ENCODE results near the gene PUS10.

Gene PUS10

DNA sequence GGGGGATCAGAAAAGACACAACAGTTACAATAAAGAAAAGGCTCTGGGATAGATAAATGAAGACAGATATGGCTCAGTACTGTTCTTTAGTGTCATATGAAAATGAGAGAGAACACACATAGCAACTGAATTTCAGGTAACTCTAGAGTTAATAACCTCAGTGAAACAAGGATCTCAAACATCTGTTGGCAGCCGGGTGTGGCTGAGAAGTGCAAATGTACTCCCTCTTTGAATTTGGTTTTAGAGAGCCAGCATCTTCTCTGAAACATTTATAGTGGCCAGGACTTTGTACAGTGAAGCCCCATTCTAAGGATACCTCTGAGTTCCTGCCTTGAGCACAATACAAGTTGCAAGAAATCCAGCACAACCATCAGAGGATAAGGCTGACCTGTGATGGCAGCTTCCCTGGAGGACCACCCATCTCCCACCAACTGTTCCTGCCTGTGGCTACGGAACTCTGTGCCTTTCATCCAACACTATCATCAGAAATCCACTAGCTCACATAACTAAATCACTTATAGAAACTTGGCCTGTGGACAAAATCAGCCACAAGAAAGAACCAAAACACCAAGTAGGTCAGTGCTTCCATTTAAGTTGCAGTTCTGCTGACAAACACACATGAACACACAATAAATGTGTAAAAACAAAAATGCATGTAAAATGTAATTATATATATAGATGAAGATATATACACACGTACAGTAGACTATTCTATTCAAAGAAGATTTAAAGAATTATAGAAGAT, 37.8 kb downstream of the PUS10 start:
- H3K4me3 ChIP-seq (ENCODE audit: control insufficient read depth, low read depth, low read length), result no peak overlapping the region
- no peak for DNase-seq (ENCODE audit: low read depth)
- TF ChIP-seq, protein P1, sequence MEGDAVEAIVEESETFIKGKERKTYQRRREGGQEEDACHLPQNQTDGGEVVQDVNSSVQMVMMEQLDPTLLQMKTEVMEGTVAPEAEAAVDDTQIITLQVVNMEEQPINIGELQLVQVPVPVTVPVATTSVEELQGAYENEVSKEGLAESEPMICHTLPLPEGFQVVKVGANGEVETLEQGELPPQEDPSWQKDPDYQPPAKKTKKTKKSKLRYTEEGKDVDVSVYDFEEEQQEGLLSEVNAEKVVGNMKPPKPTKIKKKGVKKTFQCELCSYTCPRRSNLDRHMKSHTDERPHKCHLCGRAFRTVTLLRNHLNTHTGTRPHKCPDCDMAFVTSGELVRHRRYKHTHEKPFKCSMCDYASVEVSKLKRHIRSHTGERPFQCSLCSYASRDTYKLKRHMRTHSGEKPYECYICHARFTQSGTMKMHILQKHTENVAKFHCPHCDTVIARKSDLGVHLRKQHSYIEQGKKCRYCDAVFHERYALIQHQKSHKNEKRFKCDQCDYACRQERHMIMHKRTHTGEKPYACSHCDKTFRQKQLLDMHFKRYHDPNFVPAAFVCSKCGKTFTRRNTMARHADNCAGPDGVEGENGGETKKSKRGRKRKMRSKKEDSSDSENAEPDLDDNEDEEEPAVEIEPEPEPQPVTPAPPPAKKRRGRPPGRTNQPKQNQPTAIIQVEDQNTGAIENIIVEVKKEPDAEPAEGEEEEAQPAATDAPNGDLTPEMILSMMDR (IDR thresholded peaks at IDR 0.05; ENCODE audit: control insufficient read depth, insufficient read depth, low read depth, low read length, missing control alignments), result no peak

DNA sequence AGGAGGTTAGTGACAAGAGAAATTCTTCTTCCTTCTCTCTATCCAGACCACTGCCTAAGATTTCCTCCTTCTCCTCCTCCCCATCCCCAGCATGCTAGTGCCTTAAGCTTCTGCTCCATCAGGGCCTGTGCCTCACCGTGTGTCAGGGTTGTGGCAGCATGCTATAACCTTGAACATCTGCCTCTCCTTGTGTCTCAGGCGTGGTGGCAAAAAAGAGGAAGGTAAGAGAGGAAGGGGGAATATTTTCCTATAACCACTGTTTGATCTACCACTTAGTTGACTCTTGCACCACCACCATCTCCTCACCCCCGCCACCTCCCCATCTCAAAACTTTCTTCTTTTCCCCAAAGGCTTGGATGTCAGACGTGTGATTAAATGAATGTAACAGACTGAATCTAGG, 38.8 kb downstream of the PUS10 start:
- no peak overlapping the region for H3K4me3 ChIP-seq (ENCODE audit: control insufficient read depth, low read depth, low read length)
- TF ChIP-seq, protein P1 (IDR thresholded peaks at IDR 0.05; ENCODE audit: control insufficient read depth, insufficient read depth, low read depth, low read length, missing control alignments), result no peak
- no peak for DNase-seq (ENCODE audit: low read depth)

DNA sequence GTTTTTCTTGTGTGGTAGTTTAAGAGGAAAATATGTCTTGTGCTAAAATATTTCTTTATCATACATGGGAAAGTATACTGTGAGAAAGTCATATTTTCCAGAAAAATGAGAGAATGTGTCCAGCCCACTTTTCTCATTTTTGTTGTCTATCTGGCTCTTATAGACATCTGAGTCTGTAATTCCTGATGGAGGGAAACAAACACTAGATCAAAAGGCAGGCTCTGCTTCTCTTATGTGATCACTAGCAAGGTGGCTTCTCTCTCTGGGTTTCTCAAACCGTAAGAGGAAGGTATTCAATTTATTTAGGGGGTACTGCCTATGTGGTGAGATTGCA, 40.5 kb downstream of the PUS10 start:
- TF ChIP-seq, protein P1 (IDR thresholded peaks at IDR 0.05; ENCODE audit: control insufficient read depth, insufficient read depth, low read depth, low read length, missing control alignments), result no peak
- no peak for DNase-seq (ENCODE audit: low read depth)
- H3K4me3 ChIP-seq (ENCODE audit: control insufficient read depth, low read depth, low read length), result no peak overlapping the region

DNA sequence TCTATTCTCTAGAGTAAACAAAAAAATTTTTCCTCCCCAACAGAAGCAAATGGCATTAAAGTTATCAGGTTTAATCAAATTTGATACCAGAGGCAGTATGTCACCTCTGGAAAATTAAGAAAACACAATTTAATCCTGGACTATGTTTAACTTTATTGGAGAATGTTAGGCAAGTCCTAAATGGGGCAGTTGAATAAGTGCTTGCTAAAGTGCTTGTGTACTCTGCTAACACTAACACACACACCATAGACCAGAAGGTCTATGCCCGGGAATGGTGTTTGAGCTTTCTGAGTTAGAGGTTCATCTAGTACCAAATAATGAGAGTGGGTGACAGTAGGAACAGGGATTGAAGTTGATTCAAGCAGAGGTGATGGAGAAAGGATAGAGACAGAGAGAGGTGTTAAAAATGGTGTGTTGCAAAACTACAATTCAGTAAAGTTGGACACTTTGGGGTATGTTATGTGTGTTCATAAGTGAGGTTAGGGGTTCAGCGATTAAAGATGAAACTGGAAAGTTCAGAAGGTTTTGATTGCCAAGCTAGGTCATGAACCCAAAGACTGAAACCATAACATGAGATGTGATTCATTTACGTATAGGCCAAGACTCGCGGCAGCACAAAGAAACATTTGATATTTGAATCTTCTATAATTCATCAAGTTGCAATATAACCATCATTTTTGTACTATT, 41.0 kb downstream of the PUS10 start:
- no peak for DNase-seq (ENCODE audit: low read depth)
- H3K4me3 ChIP-seq (ENCODE audit: control insufficient read depth, low read depth, low read length), result no peak overlapping the region
- TF ChIP-seq, protein P1 (IDR thresholded peaks at IDR 0.05; ENCODE audit: control insufficient read depth, insufficient read depth, low read depth, low read length, missing control alignments), result no peak

DNA sequence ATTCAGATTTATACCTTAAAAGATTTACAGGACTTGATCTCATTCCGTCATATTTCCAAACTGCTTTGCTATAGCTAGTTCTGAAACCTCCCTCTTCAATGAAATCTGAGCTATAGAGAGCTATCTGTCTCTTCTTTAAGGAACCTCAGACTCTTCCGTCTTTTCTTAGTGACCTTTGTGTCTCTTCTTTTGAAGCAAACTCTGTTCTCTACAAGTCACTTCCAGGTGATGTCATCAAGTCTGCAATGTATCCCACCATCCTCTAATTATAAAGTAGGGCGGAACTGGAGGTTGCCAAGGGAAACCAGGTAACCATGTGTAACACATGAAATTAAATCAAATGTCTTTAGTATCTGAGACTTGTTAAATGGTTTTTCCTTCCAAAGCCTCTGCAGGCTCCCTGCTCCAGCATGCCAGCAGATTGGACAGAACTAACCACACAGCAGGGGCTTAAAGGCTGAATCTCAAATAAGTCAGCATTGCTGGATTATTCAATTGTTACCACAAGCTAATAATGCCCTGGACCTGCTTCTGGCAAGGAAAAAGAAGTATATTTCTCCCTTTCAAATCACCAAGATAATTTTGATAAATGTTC, 41.7 kb downstream of the PUS10 start:
- TF ChIP-seq, protein P1 (IDR thresholded peaks at IDR 0.05; ENCODE audit: control insufficient read depth, insufficient read depth, low read depth, low read length, missing control alignments), result no peak
- no peak overlapping the region for H3K4me3 ChIP-seq (ENCODE audit: control insufficient read depth, low read depth, low read length)
- no peak for DNase-seq (ENCODE audit: low read depth)

DNA sequence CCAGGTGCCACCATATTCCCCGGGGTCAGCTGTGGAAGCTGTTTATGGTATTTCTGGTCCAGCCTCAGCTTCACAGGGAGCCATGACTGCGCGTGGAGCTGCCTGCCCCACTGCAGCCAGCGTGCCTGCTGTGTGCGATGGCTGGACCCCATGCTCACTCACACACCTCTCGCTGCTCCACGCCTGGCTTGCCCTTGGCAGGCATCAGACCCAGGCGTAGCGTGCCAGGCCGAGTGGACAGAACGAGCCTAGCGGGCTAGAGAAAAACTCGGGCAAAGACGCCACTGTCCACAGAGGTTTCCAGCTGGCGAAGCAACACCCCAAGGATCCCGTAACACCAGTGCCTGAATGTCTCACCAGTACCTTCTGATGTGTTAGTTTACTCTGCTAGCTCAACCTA, 43.4 kb downstream of the PUS10 start:
- TF ChIP-seq, protein P1 (IDR thresholded peaks at IDR 0.05; ENCODE audit: control insufficient read depth, insufficient read depth, low read depth, low read length, missing control alignments), result no peak
- no peak overlapping the region for H3K4me3 ChIP-seq (ENCODE audit: control insufficient read depth, low read depth, low read length)
- no peak for DNase-seq (ENCODE audit: low read depth)

All from AG09309 (cell line).